Activated T-cell treated with anti-CD3 and anti-CD28 coated beads, Interleukin-2, amount 50 U/mL, for 48 hours (primary cell): ENCODE data around the gene ZNF93.
"Not testable (repeated sequence)": the region's sequence is repeated elsewhere in the genome, so short reads cannot be mapped to it uniquely, and the experiment has no call there.

Experiments used
- DNase-seq, 2 experiments: peaks; one replicate each; pipeline ENCODE4 v3.0.0-alpha.2; 2020

The ZNF93 gene

DNA sequence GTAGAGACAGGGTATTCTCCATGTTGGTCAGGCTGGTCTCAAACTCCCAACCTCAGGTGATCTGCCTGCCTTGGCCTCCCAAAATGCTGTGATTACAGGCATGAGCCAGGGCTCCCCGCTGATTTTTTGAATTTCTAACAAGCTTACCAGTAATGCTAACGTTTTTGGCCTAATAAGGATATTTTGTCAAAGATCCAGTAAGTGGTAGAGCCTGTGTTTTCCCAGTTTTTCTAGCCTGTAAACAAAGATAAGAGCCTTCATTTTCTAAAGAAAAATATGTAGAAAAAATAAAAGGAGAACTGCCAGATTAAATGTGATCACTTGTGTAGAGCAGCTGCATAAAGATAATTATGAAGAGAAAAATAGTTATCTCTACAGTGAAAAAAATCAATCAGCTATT, 37.7 kb downstream of the ZNF93 start:
- no peak for DNase-seq

- DNase-seq, result no peak
Observed at GRCh38 chr19:19943848-19944582, 43.3 kb downstream of the ZNF93 start.

DNA sequence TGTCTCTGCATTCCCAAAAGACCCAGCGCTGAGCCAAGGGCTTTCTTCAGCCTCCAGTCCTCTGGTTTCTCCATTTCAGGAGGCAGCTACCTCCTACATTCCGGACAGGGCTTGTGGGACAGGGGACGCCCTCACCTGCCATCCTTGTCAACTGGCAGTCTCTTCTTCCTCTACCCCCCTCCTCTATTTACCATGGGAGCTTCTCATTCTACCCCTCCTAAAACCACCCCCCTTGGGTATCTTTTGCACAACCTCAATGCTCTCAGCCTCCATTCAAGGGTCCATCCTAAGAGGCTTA, 43.8 kb downstream of the ZNF93 start:
- DNase-seq, result no peak

GRCh38 chr19:19946226-19946625, 45.5 kb downstream of the ZNF93 start:
- no peak for DNase-seq

DNA sequence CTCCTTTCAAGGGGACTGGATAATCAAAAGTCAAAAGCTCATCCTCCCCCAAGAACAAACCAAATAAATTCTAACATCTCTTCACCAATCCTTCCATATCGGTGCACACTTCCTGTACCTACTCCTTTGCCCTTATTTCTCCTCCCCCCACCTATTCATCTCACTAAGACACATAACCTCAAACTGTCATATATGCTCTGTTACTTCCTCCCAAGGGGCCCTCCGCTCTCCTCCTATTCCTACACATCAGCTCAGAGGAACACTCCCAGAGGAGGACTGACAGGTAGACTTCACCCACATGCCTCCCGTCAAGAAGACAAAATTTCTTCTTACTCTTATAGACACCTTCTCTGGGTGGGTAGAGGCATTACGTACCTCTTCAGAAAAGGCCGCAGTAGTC, 48.1 kb downstream of the ZNF93 start:
- DNase-seq, result no peak

DNA sequence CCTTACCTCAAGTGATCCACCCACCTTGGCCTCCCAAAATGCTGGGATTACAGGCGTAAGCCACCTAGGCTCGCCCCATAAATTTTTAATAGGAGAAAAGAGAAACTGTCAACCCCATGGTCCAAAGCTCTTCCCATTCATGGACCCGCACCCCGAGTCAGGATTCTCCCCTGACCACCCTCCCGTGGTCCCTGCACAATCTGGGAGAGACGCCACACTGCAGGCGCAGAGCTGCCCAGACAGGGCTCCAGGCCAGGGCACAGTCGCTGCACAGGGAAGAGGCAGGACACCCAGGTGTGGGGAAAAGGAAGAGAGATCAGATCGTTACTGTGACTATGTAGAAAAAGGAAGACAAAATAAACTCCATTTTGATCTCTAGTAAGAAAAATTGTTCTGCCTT, 54.5 kb downstream of the ZNF93 start:
- DNase-seq, result no peak

GRCh38 chr19:19956434-19957075, 55.8 kb downstream of the ZNF93 start:
- DNase-seq, result no peak

- not testable (repeated sequence) for DNase-seq
Observed at GRCh38 chr19:19957766-19958165, 57.0 kb downstream of the ZNF93 start.

GRCh38 chr19:19959151-19959799, 58.5 kb downstream of the ZNF93 start:
- peak; percentile 81 for DNase-seq

DNA sequence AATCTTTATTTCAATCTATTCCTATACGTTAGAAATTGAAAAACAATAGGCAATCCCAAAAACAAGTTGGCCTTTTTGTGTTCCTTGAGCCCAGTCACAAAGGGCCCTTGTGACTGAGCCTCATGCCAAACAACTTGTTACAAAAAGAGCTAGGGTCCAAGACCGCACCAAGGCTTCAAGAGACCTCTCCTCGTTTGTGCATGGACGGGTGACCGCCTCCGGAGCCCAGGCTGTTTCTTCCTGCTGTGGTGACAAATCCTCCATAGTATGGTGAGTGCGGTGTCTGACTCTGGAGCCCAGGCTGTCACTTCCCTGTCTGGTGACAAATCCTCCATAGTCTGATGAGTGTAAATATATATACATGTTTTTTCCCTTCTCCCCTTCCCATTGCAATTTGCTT, 63.7 kb downstream of the ZNF93 start:
- DNase-seq, result no peak

- DNase-seq, result not testable (repeated sequence)
Observed at GRCh38 chr19:19966126-19966525, 65.4 kb downstream of the ZNF93 start.

GRCh38 chr19:19966862-19967261, 66.1 kb downstream of the ZNF93 start:
- DNase-seq, result no peak
